HG02588 (cell line): Measurements from ENCODE around the gene EFHD1.
"Not testable (repeated sequence)": the region's sequence is repeated elsewhere in the genome, so short reads cannot be mapped to it uniquely, and the experiment has no call there.

Source experiments
- ATAC-seq: cut with Tn5 transposase; IDR thresholded peaks from one replicate; pipeline ENCODE4 v1.9.1; 2021; ENCODE audit warnings: mild to moderate bottlenecking, moderate library complexity; ENCODE audit not compliant: unreplicated experiment

EFHD1 gene

DNA sequence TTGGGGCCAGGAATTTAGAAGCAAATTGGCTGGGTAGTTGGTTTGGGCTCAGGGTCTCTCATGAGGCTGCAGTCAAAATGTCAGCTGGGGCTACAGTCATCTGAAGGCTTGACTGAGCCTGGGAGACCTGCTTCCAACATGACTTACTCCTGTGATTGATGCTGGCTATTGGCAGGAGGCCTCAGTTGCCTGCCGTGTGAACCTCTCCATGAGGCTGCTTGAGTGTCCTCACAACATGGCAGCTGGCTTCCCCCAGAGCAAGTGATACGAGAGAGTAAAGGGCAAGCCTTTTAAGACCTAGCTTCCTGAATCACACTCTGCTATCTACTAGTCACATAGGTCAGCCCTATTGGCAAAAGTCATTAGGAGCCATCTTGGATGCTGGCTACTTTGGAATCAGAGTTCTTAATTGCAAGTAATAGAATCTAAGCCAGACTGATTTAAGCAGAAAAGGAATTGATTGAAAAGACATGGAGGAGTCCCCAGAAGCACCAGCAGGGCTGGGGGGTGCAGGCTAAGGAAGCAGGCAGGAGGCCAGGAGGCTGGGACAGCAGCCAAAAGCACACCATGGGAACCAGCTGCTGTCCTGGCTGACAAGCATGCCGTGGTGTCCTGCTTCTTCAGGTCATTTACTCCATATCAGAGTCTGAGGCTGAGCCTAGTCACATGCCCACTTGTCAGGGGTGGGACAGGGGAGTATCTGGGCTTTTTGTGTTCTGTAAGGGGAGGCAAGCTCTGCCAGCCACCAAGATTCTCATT lies 55.9 kb downstream of the EFHD1 start:
- no peak for ATAC-seq

GRCh38 chr2:232691117-232691516 lies 57.7 kb downstream of the EFHD1 start:
- not testable (repeated sequence) for ATAC-seq

DNA sequence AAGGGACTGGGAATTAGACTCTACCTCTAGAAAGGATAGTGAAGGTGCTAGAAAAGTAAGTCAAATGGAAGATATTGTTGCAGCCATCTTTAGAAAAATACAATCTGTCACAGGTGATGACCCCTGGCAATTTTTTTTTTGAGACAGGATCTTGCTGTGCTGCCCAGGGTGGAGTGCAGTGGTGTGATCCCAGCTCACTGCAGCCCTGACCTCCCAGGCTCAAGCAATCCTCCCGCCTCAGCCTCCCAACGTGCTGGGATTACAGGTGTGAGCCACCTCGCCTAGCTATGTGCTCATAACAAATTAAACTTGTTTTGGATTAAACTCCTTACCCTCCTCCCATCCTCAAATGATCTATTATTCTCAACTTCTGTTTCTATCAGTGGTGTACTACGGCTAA lies 59.9 kb downstream of the EFHD1 start:
- ATAC-seq = no peak

- no peak for ATAC-seq
Observed at GRCh38 chr2:232696609-232697058, 63.2 kb downstream of the EFHD1 start.

GRCh38 chr2:232697059-232697806 lies 63.8 kb downstream of the EFHD1 start, which contains the start of gene GIGYF2:
Gene GIGYF2, plus strand, starts transcription at chr2:232697331. Its CDS starts 37,867 bp downstream, at chr2:232735198.
- peak; percentile 68 for ATAC-seq

DNA sequence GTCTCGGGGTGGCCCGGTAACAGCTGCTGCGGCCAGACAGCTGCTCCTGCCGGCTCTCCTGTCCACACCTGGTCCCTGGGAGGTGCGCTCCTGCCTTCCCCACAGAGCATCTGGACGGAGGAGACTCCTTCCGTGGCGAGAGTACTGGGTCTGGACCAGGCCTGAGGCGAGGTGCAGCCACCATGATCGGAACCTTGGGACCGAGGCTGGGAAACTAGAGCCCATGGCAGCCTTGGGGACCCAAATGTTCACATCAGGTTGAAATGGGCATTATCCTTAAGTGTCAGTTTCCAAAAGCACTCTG lies 64.4 kb downstream of the EFHD1 start:
- ATAC-seq = peak; percentile 25

GRCh38 chr2:232698556-232699091 lies 65.2 kb downstream of the EFHD1 start:
- no peak for ATAC-seq

DNA sequence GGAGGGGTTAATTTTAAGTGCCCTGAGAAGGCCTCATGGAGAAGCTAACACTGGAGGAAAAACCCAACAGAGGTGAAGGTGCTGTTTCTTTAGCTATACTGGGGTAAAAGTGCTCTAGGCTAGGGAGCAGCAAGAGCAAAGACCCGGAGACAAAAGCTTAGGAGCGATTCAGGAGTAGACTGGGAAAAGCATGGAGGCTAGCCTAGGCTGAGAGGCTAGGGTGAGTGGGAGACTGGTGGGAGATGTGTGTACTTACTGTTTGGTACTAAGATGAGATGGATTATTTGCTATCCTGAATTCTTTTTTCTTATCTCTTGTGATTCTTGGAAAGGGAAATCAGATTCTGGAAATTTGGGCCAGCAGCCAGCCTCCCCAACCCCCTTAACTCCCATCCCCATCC lies 65.7 kb downstream of the EFHD1 start:
- no peak for ATAC-seq

DNA sequence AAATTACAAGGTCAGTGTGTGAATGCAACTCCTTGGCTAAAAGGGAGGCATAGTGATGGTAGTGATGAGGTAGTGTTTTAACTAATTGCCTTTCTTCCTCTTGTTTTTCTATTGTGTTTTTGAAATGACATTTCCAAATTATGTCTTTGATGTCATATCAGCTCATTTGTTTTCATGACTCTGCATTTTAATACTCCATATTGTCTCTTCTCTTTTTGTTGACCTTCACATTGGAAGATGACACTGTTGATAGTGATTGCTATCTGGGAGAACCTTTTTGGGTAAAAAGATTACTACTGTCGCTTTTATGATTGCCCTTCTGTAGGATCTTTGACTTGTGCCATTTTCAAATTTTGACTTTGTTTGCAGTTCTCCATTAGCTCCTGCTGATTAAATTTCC lies 66.8 kb downstream of the EFHD1 start:
- ATAC-seq = no peak

- ATAC-seq = no peak
Observed at GRCh38 chr2:232707076-232707475, 73.7 kb downstream of the EFHD1 start.

GRCh38 chr2:232713505-232713904 lies 80.1 kb downstream of the EFHD1 start:
- ATAC-seq = no peak

DNA sequence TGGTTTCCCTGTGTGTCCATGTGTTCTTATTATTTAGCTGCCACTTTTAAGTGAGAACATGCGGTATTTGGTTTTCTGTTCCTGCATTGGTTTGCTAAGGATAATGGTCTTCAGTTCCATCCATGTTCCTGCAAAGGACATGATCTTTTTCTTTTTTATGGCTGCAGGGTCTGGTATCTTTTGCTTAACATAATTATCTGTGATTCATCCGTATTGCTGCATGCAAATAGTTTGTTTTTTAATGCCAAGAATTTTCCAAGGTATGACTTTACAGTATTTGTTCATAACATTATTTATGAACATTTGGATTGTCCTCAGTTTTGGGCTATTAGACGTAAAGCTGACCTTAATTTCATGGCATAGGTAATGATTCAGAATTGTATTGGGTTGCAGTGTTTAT lies 81.6 kb downstream of the EFHD1 start:
- ATAC-seq = no peak

DNA sequence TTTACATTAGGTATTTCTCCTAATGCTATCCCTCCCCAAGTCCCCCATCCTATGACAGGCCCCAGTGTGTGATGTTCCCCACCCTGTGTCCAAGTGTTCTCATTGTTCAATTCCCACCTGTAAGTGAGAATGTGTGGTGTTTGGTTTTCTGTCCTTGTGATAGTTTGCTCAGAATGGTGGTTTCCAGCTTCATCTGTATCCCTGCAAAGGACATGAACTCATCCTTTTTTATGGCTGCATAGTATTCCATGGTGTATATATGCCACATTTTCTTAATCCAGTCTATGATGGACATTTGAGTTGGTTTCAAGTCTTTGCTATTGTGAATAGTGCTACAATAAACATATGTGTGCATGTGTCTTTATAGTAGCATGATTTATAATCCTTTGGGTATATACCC lies 86.7 kb downstream of the EFHD1 start:
- not testable (repeated sequence) for ATAC-seq

GRCh38 chr2:232721261-232721660 lies 87.9 kb downstream of the EFHD1 start:
- ATAC-seq = no peak

- no peak for ATAC-seq
Observed at GRCh38 chr2:232721882-232722281, 88.5 kb downstream of the EFHD1 start.

DNA sequence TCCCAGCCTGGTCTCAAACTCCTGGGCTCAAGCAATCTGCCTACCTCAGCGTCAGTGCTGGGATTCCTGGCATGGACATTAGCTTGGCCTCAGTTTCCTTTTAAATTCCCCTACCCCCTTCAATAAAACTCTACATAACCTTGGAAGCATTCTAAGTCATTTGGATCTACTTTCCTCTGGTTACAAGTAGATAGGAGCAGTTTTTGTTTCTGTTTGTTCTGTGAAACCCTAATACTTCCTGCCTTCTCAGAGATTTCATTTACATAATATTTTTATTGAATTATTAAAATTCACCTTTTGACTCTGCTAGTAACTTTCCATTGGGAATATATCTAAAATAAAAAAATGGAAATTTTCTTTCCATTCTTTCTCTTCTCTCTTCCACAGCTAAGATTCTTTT lies 89.6 kb downstream of the EFHD1 start:
- ATAC-seq = no peak

DNA sequence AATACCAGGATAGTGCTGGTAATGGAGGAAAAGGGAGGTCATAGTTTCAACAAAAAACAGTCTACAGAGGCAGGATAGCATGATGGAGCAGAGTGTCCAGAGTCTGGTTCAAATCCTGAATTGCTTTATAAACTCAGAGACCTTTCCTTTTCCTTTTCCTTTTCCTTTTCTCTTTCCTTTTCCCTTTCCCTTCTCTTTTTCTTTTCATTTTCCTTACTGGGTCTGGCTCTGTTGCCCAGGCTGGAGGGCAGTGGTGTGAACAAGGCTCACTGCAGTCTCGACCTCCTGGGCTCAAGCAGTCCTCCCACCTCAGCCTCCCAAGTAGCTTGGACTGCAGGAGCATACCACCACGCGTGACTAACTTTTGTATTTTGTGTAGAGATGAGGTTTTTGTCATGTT lies 95.4 kb downstream of the EFHD1 start:
- no peak for ATAC-seq

- ATAC-seq = no peak
Observed at GRCh38 chr2:232731470-232731869, 98.1 kb downstream of the EFHD1 start.
